ENCODE data around the gene KIF16B.

GRCh38 chr20:16240355-16240754 is 332.9 kb downstream of the KIF16B start:
- TF ChIP-seq CTCF (IDR thresholded peaks at IDR 0.05) = no peak
- no peak for TF ChIP-seq POLR2A (IDR thresholded peaks at IDR 0.05)

Measured in lower leg skin (tissue), 3 donors.